ENCODE results near the gene WHAMM. TPM values are rescaled to one million over a fixed set of nuclear protein-coding genes. Genes with fewer than 3 reads are reported as not detected.
"Not testable (repeated sequence)": the region's sequence is repeated elsewhere in the genome, so short reads cannot be mapped to it uniquely, and the experiment has no call there.

WHAMM gene
- total RNA-seq, 6 donors from 2014 or later: 10.6 to 15.7 (median 11.6) TPM

DNA sequence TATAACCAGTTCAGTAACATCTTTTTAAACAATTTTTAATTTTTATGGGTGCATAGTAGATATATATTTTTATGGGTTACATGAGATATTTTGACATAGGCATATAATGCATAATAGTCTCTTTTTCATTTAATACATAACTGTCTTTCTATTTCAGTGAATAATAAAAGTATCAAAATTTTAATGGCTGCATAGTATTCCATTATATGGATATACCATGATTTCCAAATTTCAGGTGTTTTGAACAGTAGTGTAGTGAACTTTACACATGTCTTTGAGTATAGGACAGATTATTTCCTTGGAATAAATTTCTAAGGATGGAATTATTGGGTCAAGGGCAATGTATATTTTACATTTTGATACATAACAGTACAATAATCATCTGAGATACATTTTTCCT lies 10.7 kb downstream of the WHAMM start:
- Histone ChIP-seq H3K9me3 (no peaks in the 10 kb centered on the region), H3K27me3 (no peaks in the 10 kb centered on the region), H3K4me1 (peaks cover 0 to 4% (median 2%) of the 10 kb centered on the region in 4 donors), H3K4me3 (no peak overlapping the region), H3K36me3 (peaks cover 56 to 92% (median 72%) of the 10 kb centered on the region in 4 donors), H3K27ac (no peak overlapping the region)
- ATAC-seq (ENCODE audit: low FRiP score in 2 of 2) (no peak), DNase-seq (no peak)
- TF ChIP-seq POLR2AphosphoS5 (IDR thresholded peaks at IDR 0.05): no peak
- TF ChIP-seq, protein P1, sequence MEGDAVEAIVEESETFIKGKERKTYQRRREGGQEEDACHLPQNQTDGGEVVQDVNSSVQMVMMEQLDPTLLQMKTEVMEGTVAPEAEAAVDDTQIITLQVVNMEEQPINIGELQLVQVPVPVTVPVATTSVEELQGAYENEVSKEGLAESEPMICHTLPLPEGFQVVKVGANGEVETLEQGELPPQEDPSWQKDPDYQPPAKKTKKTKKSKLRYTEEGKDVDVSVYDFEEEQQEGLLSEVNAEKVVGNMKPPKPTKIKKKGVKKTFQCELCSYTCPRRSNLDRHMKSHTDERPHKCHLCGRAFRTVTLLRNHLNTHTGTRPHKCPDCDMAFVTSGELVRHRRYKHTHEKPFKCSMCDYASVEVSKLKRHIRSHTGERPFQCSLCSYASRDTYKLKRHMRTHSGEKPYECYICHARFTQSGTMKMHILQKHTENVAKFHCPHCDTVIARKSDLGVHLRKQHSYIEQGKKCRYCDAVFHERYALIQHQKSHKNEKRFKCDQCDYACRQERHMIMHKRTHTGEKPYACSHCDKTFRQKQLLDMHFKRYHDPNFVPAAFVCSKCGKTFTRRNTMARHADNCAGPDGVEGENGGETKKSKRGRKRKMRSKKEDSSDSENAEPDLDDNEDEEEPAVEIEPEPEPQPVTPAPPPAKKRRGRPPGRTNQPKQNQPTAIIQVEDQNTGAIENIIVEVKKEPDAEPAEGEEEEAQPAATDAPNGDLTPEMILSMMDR (IDR thresholded peaks at IDR 0.05): no peak
- TF ChIP-seq EP300 (IDR thresholded peaks at IDR 0.05): no peak
- TF ChIP-seq POLR2A (IDR thresholded peaks at IDR 0.05): no peak

DNA sequence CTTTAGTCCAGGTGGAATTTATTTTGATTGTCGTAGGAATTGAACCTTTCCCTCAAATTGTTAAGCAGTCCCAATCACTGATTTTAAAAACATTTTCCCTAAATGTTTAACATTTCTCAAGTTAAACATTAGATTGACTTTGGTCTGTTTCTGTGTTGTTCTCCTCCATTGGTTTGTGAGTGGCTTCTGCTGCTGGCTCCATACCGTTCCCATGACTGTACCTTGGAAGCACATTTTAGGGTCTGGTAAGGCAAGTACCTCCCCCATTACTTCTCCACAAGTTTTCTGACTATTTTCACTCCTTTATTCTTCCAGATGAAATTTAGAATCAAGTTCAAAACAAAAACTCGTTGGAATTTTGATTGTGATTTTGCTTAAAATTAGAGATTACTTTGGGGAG lies 12.0 kb downstream of the WHAMM start:
- peaks cover 65 to 94% (median 71%) of the 10 kb centered on the region in 4 donors for H3K36me3 ChIP-seq
- not testable (repeated sequence) for H3K27me3 ChIP-seq; H3K4me1 ChIP-seq; H3K4me3 ChIP-seq; ATAC-seq (ENCODE audit: low FRiP score in 2 of 2); DNase-seq; H3K9me3 ChIP-seq; H3K27ac ChIP-seq
- 93 to 95% methylated on average over 3 of the region's 3 CpGs for WGBS, 2 donors

DNA sequence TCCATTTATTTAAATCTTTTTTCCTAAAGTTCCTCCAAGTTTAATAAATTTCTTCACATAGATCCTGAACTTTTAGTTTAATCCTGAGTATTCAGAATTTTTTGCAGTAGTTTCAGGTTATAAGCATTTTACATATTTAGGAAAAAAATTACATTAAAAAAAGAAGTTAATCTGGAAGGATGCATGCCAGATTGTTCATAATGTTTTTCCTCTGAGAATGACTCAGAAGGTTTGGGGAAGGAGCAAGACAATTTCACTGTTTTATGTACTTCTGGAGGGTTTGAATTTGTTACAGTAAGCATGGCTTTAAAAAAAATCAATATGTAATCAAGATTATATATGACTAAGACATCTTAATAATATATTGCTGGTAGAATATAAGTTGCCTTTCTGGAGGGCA lies 12.4 kb downstream of the WHAMM start:
- not testable (repeated sequence) for H3K27me3 ChIP-seq; H3K4me1 ChIP-seq; H3K27ac ChIP-seq; DNase-seq; H3K4me3 ChIP-seq; ATAC-seq (ENCODE audit: low FRiP score in 2 of 2); H3K9me3 ChIP-seq
- peaks cover 66 to 94% (median 71%) of the 10 kb centered on the region in 4 donors for H3K36me3 ChIP-seq

DNA sequence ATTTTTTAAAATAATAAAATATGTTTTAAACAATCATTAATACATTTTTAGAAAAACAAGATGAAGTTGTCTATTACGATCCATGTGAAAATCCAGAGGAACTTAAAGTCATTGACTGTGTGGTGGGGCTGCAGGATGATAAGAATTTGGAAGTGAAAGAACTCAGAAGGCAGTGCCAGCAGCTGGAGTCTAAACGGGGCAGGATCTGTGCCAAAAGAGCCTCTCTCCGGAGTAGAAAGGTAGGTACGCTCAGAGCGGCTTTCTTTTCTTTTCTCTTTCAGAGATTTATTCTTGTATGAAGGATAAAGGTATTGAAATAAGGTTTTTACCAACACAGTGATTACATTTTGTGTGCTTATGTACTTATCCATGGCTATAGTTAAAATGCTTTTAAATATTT lies 13.6 kb downstream of the WHAMM start:
- Histone ChIP-seq H3K4me1 (no peaks in the 10 kb centered on the region), H3K9me3 (no peaks in the 10 kb centered on the region), H3K27ac (no peak overlapping the region), H3K4me3 (no peak overlapping the region), H3K27me3 (no peaks in the 10 kb centered on the region), H3K36me3 (peaks cover 68 to 93% (median 73%) of the 10 kb centered on the region in 4 donors)
- no peak for TF ChIP-seq POLR2A (IDR thresholded peaks at IDR 0.05)
- WGBS, 2 donors: 86 to 96% methylated on average over 5 of the region's 5 CpGs
- DNase-seq (no peak), ATAC-seq (ENCODE audit: low FRiP score in 2 of 2) (no peak)

DNA sequence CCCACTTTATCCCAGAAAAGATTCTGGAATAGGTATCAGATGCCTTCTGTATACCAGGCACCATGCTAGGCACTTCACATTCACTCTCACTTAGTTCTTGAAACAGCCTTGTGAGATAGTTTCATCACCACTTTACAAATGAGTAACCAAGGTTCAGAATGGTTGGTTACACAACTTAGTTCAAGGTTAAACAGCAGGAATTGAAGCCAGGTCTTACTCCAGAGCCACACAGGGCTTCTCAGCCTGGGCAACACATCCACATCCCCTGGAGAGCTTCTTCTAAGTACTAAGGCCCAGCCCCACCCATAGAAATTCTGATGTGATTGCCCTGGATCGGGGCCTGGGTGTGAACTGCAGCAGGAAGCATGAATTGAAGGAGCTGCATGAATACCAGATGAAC lies 18.6 kb downstream of the WHAMM start:
- Histone ChIP-seq H3K9me3 (no peaks in the 10 kb centered on the region), H3K4me3 (no peak overlapping the region), H3K27me3 (no peaks in the 10 kb centered on the region), H3K36me3 (peaks cover 52 to 98% (median 82%) of the 10 kb centered on the region in 4 donors), H3K4me1 (peaks cover 0 to 13% (median 8%) of the 10 kb centered on the region in 4 donors), H3K27ac (no peak overlapping the region)
- ATAC-seq (ENCODE audit: low FRiP score in 2 of 2) (peak; percentile 15 to 21), DNase-seq (no peak)
- TF ChIP-seq POLR2A (IDR thresholded peaks at IDR 0.05) (no peak), POLR2AphosphoS5 (IDR thresholded peaks at IDR 0.05) (no peak), EP300 (IDR thresholded peaks at IDR 0.05) (no peak)
- TF ChIP-seq, protein P1 (IDR thresholded peaks at IDR 0.05): no peak
- 65% methylated on average over 1 of the region's 1 CpG; no CpG with 5 or more reads in 1 of the 2 donors for WGBS, 2 donors

DNA sequence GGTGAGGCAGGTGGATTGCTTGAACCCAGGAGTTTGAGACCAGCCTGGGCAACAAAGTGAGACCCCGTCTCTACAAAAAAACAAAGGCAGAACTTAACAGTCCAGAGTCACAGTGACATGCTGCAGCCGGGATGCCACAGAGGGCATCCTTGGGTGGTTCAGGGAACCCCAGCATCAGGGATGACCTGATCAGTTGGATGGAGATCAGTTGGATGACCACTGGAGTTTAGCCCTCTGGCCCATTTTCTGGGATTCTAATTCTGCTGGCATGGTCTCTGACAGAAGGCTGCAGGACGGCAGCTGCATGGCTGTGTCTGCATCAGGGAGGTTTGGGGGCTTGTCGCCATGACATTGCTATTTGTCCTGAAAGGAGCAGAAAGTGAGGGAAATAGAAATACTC lies 19.8 kb downstream of the WHAMM start:
- no peaks in the 10 kb centered on the region for H3K9me3 ChIP-seq
- peaks cover 0 to 13% (median 8%) of the 10 kb centered on the region in 4 donors for H3K4me1 ChIP-seq
- TF ChIP-seq POLR2AphosphoS5 (IDR thresholded peaks at IDR 0.05): no peak
- TF ChIP-seq POLR2A (IDR thresholded peaks at IDR 0.05): no peak
- TF ChIP-seq, protein P1 (IDR thresholded peaks at IDR 0.05): no peak
- TF ChIP-seq EP300 (IDR thresholded peaks at IDR 0.05): no peak
- H3K27me3 ChIP-seq: no peaks in the 10 kb centered on the region
- H3K4me3 ChIP-seq: no peak overlapping the region
- peaks cover 54 to 98% (median 83%) of the 10 kb centered on the region in 4 donors for H3K36me3 ChIP-seq
- H3K27ac ChIP-seq: no peak overlapping the region
- WGBS, 2 donors: 94 to 98% methylated on average over 4 of the region's 4 CpGs
- no peak for ATAC-seq (ENCODE audit: low FRiP score in 2 of 2)
- no peak for DNase-seq
